ENCODE data around the gene S1PR1.
"Not testable (repeated sequence)": the region's sequence is repeated elsewhere in the genome, so short reads cannot be mapped to it uniquely, and the experiment has no call there.

Gene S1PR1

GRCh38 chr1:101236516-101237228 lies at the start of gene S1PR1:
S1PR1 (plus strand) TSS chr1:101237019; CDS start chr1:101238985, 1,966 bp downstream.
- H3K36me3 ChIP-seq (replicated peaks): no peaks in the 10 kb centered on the region
- no peak for DNase-seq
- H3K4me3 ChIP-seq (ENCODE audit: low read depth, low read length): peak within 1 kb of the TSS; percentile 68
- H3K27me3 ChIP-seq (replicated peaks): peaks cover 5% of the 10 kb centered on the region
- no peak within 1 kb of the TSS for H3K27ac ChIP-seq
- in situ Hi-C loops (cut with HindIII; ENCODE audit: low pct_ligation_motif_present, low sequenced_read_pairs): no loop called here
- no peak for TF ChIP-seq CTCF (IDR thresholded peaks at IDR 0.05; ENCODE audit: low read depth, low read length, missing control alignments)

GRCh38 chr1:101187297-101187696 lies 49.5 kb upstream of the S1PR1 start:
- H3K27ac ChIP-seq: peak overlapping the region; percentile 8
- no peak for TF ChIP-seq CTCF (IDR thresholded peaks at IDR 0.05; ENCODE audit: low read depth, low read length, missing control alignments)
- in situ Hi-C loops (cut with HindIII; ENCODE audit: low pct_ligation_motif_present, low sequenced_read_pairs): no loop called here

GRCh38 chr1:101188331-101188730 lies 48.5 kb upstream of the S1PR1 start:
- no peak for DNase-seq
- Histone ChIP-seq H3K27ac (no peak overlapping the region), H3K4me3 (ENCODE audit: low read depth, low read length) (no peak overlapping the region), H3K27me3 (replicated peaks) (no peaks in the 10 kb centered on the region), H3K36me3 (replicated peaks) (no peaks in the 10 kb centered on the region)
- in situ Hi-C loops (cut with HindIII; ENCODE audit: low pct_ligation_motif_present, low sequenced_read_pairs): no loop called here
- no peak for TF ChIP-seq CTCF (IDR thresholded peaks at IDR 0.05; ENCODE audit: low read depth, low read length, missing control alignments)

More at GRCh38 chr1:101187297-101187696, 49.5 kb upstream of the S1PR1 start:
- no peak for DNase-seq
- no peak overlapping the region for H3K4me3 ChIP-seq (ENCODE audit: low read depth, low read length)
- H3K36me3 ChIP-seq (replicated peaks): no peaks in the 10 kb centered on the region
- H3K27me3 ChIP-seq (replicated peaks): no peaks in the 10 kb centered on the region

DNA sequence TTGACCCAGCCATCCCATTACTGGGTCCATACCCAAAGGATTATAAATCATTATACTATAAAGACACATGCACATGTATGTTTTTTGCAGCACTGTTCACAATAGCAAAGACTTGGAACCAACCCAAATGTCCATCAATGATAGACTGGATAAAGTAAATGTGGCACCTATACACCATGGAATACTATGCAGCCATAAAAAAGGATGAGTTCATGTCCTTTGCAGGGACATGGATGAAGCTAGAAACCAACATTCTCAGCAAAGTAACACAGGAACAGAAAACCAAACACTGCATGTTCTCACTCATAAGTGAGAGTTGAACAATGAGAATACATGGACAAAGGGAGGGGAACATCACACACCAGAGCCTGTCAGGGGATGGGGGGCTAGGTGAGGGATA lies 47.9 kb upstream of the S1PR1 start:
- H3K4me3 ChIP-seq (ENCODE audit: low read depth, low read length); H3K36me3 ChIP-seq (replicated peaks); H3K27ac ChIP-seq; in situ Hi-C loops (cut with HindIII; ENCODE audit: low pct_ligation_motif_present, low sequenced_read_pairs); DNase-seq; H3K27me3 ChIP-seq (replicated peaks): not testable (repeated sequence)

DNA sequence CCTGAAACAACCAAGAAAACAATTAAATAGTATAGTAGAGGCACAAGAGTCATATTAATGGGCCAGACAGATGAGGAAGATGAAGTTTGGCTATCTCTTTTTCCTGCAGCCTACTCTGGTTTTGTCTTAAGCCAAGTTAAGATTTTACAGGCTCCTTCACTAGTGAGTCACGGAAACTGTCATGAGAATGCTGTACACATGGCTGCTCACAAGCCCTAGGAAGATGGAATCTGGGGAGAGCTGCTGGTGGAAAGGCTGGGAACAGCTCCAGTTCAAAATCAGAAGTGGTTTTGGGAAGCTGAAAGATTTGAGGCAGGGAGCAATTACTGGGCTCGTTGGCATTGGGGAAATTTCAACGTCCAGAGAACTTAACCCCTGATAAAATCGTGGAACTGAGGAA lies 46.4 kb upstream of the S1PR1 start:
- no peak overlapping the region for H3K27ac ChIP-seq
- no peak for DNase-seq
- no peak for TF ChIP-seq CTCF (IDR thresholded peaks at IDR 0.05; ENCODE audit: low read depth, low read length, missing control alignments)
- H3K4me3 ChIP-seq (ENCODE audit: low read depth, low read length): no peak overlapping the region
- H3K36me3 ChIP-seq (replicated peaks): no peaks in the 10 kb centered on the region
- no peaks in the 10 kb centered on the region for H3K27me3 ChIP-seq (replicated peaks)
- in situ Hi-C loops (cut with HindIII; ENCODE audit: low pct_ligation_motif_present, low sequenced_read_pairs): no loop called here

DNA sequence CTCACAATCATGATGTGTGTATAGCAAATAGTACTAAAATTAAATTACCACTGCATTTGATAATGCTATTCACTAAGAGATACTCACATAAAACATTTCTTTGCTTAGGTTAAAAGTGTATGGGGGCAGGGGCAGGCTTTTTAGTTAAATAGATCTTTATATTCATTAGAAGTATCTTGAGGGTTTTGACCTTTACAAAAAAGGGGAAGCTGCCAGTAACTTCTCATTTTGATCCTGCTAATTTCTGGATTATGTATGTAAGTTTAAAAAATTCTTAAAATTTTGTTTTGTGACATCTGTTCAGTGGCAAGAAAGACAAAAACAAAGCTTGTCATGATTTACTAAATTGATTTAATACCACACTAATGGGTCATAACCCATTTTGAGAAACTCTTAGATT lies 45.8 kb upstream of the S1PR1 start:
- Histone ChIP-seq H3K36me3 (replicated peaks) (no peaks in the 10 kb centered on the region), H3K27me3 (replicated peaks) (no peaks in the 10 kb centered on the region), H3K4me3 (ENCODE audit: low read depth, low read length) (no peak overlapping the region), H3K27ac (no peak overlapping the region)
- TF ChIP-seq CTCF (IDR thresholded peaks at IDR 0.05; ENCODE audit: low read depth, low read length, missing control alignments): no peak
- no peak for DNase-seq
- in situ Hi-C loops (cut with HindIII; ENCODE audit: low pct_ligation_motif_present, low sequenced_read_pairs): no loop called here

Data from brain microvascular endothelial cell (primary cell).